D341Med (cell line): ENCODE results near the gene INTS1.

ENCODE experiments used
- DNase-seq: peaks from one replicate; pipeline ENCODE4 v3.0.0; 2012; ENCODE audit warnings: low spot score

INTS1 gene

DNA sequence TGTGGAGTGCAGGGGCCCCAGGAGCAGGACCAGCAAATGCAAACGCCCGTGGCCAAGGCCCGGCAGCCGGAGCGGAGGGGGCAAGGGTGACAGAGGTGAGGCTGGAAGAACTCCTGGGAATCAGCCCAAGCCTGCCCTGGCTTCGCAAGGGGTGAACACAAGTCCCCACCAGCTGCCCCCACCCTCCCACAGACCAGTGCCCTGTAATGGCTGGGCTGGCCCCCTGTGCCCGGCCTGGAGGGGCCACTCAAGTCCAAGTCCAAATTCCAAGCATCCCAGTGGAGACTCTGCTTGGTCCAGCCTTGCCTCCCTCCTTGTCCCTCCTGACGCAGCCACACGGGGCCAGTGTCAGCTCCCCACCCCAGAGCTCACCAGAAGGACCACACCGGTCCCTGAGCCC is 73.0 kb downstream of the INTS1 start:
- DNase-seq = no peak

DNA sequence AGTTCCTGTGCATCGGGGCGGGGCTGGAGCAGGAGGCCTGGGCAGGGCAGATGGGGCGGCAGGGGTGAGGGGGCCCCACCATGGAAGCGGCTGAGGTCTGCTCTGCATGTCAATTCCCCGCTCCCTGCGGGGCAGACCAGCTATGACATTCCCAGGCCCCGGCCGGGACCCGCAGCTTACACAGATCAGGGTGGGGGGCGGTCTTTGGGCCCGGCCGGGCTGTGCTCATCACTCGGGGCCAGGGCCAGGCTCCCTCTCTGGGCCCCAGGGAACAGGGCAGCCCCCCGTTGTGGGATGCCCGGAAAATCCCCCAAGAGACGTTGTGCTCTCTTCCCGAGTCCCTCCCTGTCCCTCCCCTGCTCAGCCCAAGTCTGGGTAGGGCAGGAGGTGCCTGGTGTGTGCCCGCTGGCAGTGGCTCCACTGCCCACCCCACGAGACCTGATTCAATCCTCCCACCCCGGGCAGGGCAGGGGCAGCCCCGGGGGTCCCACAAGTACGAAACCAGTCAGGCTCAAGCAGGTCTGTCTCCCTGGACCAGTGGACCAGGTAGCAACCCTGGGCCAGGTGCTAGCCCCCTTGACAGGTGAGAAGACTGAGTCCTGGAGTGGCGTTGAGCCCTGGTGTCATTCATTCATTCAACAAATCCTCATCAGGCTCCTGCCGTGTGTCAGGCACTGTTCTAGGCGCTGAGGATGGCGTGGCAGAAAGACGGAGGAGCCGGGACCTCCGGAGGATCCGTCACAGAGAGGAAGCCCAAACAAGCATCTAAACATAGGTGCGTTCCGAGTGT is 73.9 kb downstream of the INTS1 start:
- DNase-seq = no peak

DNA sequence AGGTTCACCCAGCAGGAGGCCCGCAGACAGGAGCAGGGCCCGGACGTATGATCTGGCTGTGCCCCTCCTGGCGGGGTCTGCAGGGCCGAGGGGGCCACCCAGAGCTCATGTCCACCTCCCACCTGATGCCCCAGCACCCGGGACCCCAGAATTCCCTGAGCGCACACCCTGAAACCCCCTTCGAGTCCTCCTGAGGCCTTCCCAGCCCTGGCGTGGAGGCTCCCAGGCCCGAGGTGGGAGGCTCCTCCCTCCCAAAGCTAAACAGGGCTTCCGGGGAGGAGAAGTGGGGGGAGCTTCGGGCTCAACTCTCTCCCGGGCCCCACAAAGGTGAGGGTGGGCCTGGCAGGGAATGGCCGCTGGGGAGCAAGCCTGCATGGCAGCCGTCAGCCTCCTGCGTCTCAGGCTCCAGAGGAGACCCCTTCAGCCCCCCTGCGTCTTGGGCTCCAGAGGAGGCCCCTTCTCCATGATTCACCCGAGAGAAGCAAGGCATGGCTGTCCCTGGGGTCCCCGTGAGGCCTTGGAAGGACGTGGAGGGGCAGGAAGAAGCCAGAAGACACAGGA is 75.2 kb downstream of the INTS1 start:
- DNase-seq = no peak

DNA sequence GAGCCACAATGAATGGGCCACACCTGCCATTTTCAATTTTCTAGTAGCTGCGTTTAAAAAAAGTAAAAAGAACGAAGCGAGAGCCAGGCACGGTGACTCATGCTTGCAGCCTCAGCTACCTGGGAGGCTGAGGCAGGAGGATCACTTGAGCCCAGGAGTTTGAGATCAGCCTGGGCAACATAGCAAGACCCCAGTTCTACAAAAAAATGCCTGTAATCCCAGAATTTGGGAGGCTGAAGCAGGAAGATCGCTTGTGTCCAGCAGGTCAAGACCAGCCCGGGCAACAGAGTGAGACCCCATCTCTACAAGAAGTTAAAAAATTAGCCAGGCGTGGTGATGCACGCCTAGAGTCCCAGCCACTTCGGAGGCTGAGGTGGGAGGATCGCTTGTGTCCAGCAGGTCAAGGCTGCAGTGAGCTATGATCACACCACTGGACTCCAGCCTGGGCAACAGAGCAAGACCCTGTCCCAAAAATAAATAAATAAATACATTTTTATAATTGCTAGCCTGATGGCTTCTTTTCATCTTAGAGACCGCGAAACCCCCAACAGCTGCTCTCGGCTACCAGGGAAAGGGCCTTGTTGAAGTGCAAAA is 77.0 kb downstream of the INTS1 start:
- DNase-seq = no peak

DNA sequence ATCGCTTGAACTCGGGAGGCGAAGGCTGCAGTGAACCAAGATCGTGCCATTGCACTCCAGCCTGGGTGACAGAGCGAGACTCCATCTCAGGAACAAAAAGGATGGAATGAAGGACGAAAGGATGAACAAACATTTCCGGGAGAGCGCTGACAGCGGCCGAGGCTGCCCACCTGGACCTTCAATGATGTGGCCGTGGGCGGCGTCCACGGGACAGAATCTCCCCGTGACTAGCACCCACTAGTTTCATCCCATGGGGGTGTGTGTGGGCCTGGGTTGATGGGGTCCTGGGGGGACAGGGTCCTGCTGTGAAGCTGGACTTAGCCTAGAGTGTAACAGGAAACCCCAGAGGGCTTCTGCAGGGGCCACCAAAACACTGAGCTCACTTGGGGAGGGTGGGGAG is 77.7 kb downstream of the INTS1 start:
- DNase-seq = no peak

DNA sequence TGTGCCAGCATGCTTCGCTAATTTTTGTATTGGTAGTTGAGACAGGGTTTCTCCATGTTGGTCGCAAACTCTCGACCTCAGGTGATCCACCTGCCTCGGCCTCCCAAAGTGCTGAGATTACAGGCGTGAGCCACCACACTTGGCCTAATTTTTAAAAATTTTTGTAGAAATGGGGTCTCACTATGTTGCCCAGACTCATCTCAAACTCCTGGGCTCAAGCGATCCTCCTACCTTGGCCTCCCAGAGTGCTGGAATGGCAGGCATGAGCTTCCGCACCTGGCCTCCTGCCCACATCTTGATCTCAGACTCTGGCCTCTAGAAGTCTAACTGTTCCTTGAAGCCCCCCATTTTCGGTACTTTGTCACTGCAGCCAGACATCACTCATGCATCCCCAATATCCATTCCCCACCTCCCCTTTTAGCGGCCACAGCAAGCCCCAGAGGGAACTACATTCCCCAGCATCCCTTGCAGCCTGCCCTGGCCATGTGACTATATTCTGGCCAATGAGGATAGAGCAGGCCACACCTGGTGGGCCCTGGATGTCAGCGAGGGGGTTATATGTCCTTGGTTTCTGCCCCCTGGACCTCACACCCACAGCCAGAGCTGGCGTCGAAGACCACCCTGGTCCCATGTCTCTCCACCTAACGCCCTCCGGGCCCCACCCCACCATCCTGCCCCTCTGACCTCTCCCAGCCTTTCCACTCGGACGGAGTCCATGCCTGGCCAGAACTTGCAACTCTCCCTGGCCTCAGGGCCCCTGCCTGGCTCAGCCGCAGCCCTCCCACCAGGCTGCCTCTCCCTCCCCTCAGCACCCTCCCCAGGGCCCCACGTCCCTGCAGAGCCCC is 78.7 kb downstream of the INTS1 start:
- DNase-seq = peak; percentile 76

DNA sequence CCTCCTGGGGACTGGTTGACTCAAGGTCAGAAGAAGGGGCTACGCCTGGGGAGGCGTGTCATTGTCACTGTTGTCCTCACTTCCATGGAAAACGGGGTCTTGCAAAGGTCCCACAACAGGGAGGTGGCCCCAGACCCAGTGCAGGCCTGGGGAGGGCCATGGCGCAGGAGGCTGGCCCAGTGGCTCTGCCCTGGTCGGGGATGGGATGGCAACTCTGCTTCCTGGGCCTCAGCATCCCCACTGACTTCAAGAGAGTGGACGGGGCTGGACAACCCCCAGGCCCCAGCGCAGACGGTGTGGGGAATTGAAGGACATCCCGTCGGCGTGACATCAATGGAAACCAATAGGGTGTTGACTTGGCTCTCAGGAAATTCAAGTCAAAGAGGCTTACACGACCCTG is 80.1 kb downstream of the INTS1 start:
- DNase-seq = no peak

DNA sequence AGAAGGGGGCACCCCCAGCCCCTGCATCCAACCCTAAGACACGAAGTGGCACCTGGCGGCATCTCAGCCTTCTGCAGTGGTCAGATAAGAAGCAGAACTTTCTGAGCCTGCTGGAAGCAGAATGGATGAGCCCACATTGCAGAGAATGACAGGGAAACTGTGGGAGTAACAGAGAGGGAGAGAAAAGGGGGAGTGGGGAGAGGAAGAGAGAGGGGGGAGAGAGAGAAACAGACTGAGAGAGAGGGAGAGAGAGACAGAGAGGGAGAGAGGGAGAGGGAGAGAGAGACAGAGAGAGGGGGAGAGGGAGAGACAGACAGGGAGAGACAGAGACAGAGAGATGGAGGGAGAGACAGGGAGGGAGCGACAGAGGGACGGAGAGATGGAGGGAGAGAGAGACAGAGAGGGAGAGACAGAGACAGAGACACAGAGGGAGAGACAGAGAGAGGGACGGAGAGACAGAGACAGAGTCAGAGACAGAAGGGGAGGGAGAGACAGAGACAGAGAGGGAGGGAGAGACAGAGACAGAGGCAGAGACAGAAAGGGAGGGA is 80.9 kb downstream of the INTS1 start:
- no peak for DNase-seq

DNA sequence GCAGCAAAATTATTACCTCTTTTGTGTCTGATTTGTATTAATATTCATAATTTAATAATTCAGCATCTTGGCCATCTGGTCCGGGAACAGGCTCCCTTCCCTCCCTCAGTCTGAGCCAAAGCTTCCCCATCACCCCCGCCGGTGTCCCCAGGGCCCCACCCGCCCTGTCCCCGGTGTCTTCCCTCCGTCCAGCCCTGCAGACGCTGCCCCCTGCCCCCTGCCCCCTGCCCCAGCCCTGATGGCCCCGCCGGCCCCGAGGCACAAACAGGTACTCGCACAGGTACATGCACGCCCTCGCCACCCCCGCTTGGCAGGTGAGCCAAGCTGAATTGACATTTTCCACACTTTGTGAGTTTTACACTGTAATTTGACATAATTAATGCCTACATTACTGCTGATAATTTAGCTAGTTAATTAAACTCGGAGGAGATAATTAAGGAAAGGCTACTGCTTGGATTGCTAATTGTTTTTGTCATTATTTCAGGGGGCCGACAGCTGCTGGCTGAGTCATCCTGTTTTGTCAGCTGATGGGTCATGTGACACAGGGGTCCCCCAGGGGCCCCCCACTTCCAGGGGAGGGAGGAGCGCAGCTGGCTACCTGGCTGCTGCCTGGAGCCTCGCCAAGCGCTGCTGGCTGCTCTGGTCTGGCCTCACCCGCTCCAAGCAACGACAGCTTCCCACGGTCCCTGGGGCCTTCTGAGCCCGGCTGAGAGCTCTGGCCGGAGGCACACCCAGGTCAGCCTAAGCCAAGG is 81.5 kb downstream of the INTS1 start:
- peak; percentile 91 for DNase-seq

DNA sequence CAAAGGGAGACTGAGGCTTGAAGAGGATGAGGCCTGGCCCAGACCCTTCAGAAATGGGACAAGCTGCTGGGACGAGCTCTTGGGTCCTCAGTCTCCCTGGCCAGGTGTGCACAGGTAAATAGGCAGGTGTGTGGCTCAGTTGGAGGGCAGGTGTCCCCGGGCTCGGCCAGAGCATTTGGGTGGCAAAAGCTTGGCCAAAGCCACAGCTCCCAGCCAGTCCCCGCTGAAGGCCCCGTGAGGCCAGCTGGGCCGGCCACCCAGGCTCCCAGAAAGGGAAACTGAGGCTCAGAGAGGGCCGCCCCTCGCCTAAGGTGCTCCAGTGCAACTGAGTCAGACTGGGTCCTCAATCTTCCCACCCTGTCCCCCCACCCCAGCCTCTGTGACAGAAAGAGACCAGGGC is 82.2 kb downstream of the INTS1 start:
- DNase-seq = no peak

DNA sequence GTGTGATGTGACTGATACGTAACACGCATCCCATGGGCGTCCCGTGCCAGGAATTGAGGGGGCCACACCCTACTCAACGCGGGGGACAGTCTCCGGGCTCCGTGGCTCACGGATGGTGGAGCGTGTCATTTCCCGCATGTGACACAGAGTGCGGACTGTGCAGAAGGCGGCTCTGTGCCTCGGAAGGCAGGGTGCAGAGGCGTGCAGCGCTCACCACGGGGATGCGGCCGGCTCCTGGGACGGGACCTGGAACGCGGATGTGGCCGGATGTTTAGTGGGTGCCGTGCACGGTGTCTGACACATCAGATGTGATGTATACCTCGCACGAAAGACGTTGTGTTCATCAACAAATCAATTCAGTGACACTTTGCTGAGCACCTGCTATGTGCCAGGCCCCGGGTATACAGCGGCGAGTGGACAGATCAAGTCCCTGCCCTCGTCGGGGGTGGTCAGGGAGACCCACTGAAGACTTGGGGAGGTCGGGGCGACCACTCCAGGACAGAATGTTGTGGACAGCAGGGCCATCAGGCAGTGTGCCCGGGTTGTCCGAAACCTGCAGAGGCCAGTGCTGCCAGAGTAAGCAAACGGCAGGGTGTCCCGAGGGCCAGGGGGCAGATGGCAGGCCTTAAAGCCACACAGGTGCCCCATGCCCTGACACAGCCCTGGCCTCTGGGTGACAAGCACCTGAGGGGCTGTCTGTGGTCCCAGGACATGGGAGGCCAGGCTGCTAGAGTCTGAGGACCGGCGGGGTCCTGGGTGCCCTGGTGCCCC is 83.0 kb downstream of the INTS1 start:
- no peak for DNase-seq
